Stomach (tissue), 9 donors: Measurements from ENCODE around the gene EML4. TPM values are rescaled to one million over a fixed set of nuclear protein-coding genes. Genes with fewer than 3 reads are reported as not detected.
A peak's percentile ranks its signal among the peaks of the same experiment; 100 is the strongest.
"Not testable (repeated sequence)": the region's sequence is repeated elsewhere in the genome, so short reads cannot be mapped to it uniquely, and the experiment has no call there.

Source experiments
- DNase-seq, 2 donors: peaks; one replicate each; pipeline versions ENCODE4 v3.0.0 to v3.0.0-alpha.2; 2013 to 2019
- H3K27ac ChIP-seq, 5 donors: fragments of 200-600 bp in 4 of 5; sonication (generic) in 4 of 5; one replicate each; pipeline ENCODE4 v1.5.1; 2013 to 2019; ENCODE audit warnings: mild to moderate bottlenecking in 1 of 5, moderate library complexity in 1 of 5
- H3K27me3 ChIP-seq, 3 donors: fragments of 200-600 bp; sonication (generic); one replicate each; pipeline ENCODE4 v1.5.1; 2017 to 2019; ENCODE audit warnings: mixed run types in 1 of 3
- H3K36me3 ChIP-seq, 4 donors: fragments of 200-600 bp; sonication (generic); 1 replicate in 3 of 4; 2 replicates in 1 of 4; pipeline ENCODE4 v1.5.1; 2016 to 2019
- H3K4me1 ChIP-seq, 4 donors: fragments of 200-600 bp; sonication (generic); one replicate each; pipeline ENCODE4 v1.5.1; 2016 to 2019
- H3K4me3 ChIP-seq, 4 donors: fragments of 200-600 bp; sonication (generic) in 3 of 4; one replicate each; pipeline ENCODE4 v1.5.1; 2016 to 2019; ENCODE audit warnings: mild to moderate bottlenecking in 1 of 4
- H3K9me3 ChIP-seq, 4 donors: fragments of 200-600 bp; sonication (generic); one replicate each; pipeline ENCODE4 v1.5.1; 2016 to 2019
- EP300 ChIP-seq: sonication (generic); formaldehyde crosslinking; IDR thresholded peaks from one replicate; pipeline ENCODE4 v1.6.1; 2017; ENCODE audit warnings: antibody characterized with exemption
- POLR2A ChIP-seq, 4 donors: fragments of 450-650 bp; IDR thresholded peaks; one replicate each; pipeline ENCODE4 v1.6.1; 2016; ENCODE audit warnings: antibody characterized with exemption in 4 of 4, control low read depth in 2 of 4, mild to moderate bottlenecking in 1 of 4, moderate library complexity in 1 of 4
- POLR2AphosphoS5 ChIP-seq, 3 donors: sonication (generic); formaldehyde crosslinking; IDR thresholded peaks; one replicate each; pipeline ENCODE4 v1.6.1; 2016; ENCODE audit warnings: antibody characterized with exemption in 3 of 3
- WGBS, 5 donors: extraction: QIAGEN DNeasy Blood & Tissue Kit in 3 of 5; methylation state at CpG; one replicate each; pipeline versions ENCODE4 v1.1.5 to v1.1.7; 2013 to 2018; 5-methylcytosine and 5-hydroxymethylcytosine counted together
- intact Hi-C: fragments of 100-400 bp; cut with DNase I; formaldehyde crosslinking; loops from one replicate; pipeline ENCODE4 v1.15.1; 2023; ENCODE audit warnings: low total_unique reads
- polyA plus RNA-seq, 3 donors: library from polyadenylated mRNA; stranded (reverse); fragments of 200-250 nt; gene quantifications; one replicate each; pipeline ENCODE4 v1.2.3, GENCODE V29; 2013
- total RNA-seq, 5 donors: library from RNA; depleted of rRNA; stranded (reverse); fragments of >200 nt; gene quantifications; one replicate each; pipeline versions ENCODE4 v1.1.0 to v1.2.3, GENCODE V29; 2014 to 2016
- TF ChIP-seq, protein P1 (sequence below), 7 experiments: fragments of 450-650 bp in 4 of 7; fragments of 200-600 bp in 3 of 7; sonication (generic) in 3 of 7; IDR thresholded peaks; one replicate each; pipeline ENCODE4 v1.5.1; 2016 to 2019; ENCODE audit warnings: antibody characterized with exemption in 7 of 7, control low read depth in 2 of 7, mild to moderate bottlenecking in 1 of 7
- donor health status: healthy with polysubstance abuse.
- donor health status: Bipolar disorder and iron deficiency.
- donor health status: healthy.

The EML4 gene
- total and polyA plus RNA-seq, 8 donors, result 10.2 to 292 (median 28.6) TPM

DNA sequence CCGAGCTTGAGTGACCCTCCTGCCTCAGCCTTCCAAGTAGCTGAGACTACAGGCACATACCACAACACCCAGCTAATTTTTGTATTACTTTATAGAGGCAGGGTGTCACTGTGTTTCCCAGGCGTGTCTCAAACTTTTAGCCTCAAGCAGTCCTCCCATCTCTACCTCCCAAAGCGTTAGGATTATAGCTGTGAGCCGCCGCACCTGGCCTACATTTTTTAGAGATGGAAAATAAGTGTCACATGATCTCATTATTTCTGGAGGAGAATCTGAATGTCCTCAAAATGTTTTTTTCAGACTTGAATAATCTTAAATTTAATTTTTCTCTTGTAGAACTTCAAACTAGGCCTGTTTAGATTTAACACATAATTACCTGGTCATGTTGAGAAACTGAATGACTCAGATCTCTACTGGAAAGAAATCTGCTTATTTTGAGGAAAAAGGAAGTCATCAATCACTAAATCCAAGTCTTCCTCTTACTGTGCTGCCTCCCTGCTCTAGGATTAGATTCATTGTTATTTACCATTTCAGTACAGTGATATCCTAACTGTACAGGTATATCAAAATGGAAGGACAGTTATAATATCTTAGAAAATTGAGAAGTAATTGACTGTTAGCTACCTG is 99.5 kb downstream of the EML4 start:
- 95 to 98% (median 97%) methylated on average over 5 of the region's 5 CpGs for WGBS, 5 donors
- Histone ChIP-seq H3K4me1 (peaks cover 0 to 6% (median 2%) of the 10 kb centered on the region in 4 donors), H3K27me3 (no peaks in the 10 kb centered on the region), H3K4me3 (no peak overlapping the region), H3K36me3 (peaks cover 4 to 43% (median 18%) of the 10 kb centered on the region in 4 donors), H3K9me3 (no peaks in the 10 kb centered on the region), H3K27ac (no peak overlapping the region)
- no peak for DNase-seq
- TF ChIP-seq, protein P1, sequence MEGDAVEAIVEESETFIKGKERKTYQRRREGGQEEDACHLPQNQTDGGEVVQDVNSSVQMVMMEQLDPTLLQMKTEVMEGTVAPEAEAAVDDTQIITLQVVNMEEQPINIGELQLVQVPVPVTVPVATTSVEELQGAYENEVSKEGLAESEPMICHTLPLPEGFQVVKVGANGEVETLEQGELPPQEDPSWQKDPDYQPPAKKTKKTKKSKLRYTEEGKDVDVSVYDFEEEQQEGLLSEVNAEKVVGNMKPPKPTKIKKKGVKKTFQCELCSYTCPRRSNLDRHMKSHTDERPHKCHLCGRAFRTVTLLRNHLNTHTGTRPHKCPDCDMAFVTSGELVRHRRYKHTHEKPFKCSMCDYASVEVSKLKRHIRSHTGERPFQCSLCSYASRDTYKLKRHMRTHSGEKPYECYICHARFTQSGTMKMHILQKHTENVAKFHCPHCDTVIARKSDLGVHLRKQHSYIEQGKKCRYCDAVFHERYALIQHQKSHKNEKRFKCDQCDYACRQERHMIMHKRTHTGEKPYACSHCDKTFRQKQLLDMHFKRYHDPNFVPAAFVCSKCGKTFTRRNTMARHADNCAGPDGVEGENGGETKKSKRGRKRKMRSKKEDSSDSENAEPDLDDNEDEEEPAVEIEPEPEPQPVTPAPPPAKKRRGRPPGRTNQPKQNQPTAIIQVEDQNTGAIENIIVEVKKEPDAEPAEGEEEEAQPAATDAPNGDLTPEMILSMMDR (IDR thresholded peaks at IDR 0.05), result no peak
- TF ChIP-seq EP300 (no peak), POLR2AphosphoS5 (IDR thresholded peaks at IDR 0.05) (no peak), POLR2A (IDR thresholded peaks at IDR 0.05) (no peak)
- intact Hi-C loops, result no loop called here

GRCh38 chr2:42270757-42271156 is 101.6 kb downstream of the EML4 start:
- H3K4me3 ChIP-seq, result no peak overlapping the region
- no peaks in the 10 kb centered on the region for H3K27me3 ChIP-seq
- no peak overlapping the region for H3K27ac ChIP-seq
- no peaks in the 10 kb centered on the region for H3K9me3 ChIP-seq
- TF ChIP-seq, protein P1 (IDR thresholded peaks at IDR 0.05), result no peak
- no peak for TF ChIP-seq POLR2AphosphoS5 (IDR thresholded peaks at IDR 0.05)
- no peak for TF ChIP-seq EP300
- TF ChIP-seq POLR2A (IDR thresholded peaks at IDR 0.05), result no peak
- H3K4me1 ChIP-seq, result peaks cover 0 to 6% (median 2%) of the 10 kb centered on the region in 4 donors
- intact Hi-C loops, result no loop called here
- DNase-seq, result no peak
- WGBS, 5 donors, result 91 to 96% (median 93%) methylated on average over 5 of the region's 5 CpGs
- H3K36me3 ChIP-seq, result peaks cover 0 to 28% (median 5%) of the 10 kb centered on the region in 4 donors

- H3K4me1 ChIP-seq, H3K27ac ChIP-seq, DNase-seq, H3K9me3 ChIP-seq, H3K4me3 ChIP-seq, H3K27me3 ChIP-seq, intact Hi-C loops: not testable (repeated sequence)
- peaks cover 0 to 23% (median 5%) of the 10 kb centered on the region in 4 donors for H3K36me3 ChIP-seq
- WGBS, 5 donors, result 61 to 86% (median 74%) methylated on average over 5 of the region's 5 CpGs
Observed at GRCh38 chr2:42271246-42271645, 102.1 kb downstream of the EML4 start.

GRCh38 chr2:42274863-42275262 is 105.7 kb downstream of the EML4 start:
- WGBS, 5 donors, result 91 to 95% (median 93%) methylated on average over 2 of the region's 2 CpGs
- H3K9me3 ChIP-seq, result no peaks in the 10 kb centered on the region
- no peak overlapping the region for H3K27ac ChIP-seq
- no peak overlapping the region for H3K4me3 ChIP-seq
- TF ChIP-seq POLR2AphosphoS5 (IDR thresholded peaks at IDR 0.05) (no peak), POLR2A (IDR thresholded peaks at IDR 0.05) (no peak), EP300 (no peak)
- TF ChIP-seq, protein P1 (IDR thresholded peaks at IDR 0.05), result no peak
- peak in 1 of 2 donors; percentile 21 for DNase-seq
- H3K36me3 ChIP-seq, result peaks cover 0 to 18% (median 3%) of the 10 kb centered on the region in 4 donors
- peaks cover 0 to 6% (median 1%) of the 10 kb centered on the region in 4 donors for H3K4me1 ChIP-seq
- intact Hi-C loops, result no loop called here
- no peaks in the 10 kb centered on the region for H3K27me3 ChIP-seq

GRCh38 chr2:42281416-42282081 is 112.4 kb downstream of the EML4 start:
- 50 to 72% (median 62%) methylated on average over 2 of the region's 2 CpGs for WGBS, 5 donors
- TF ChIP-seq POLR2AphosphoS5 (IDR thresholded peaks at IDR 0.05) (no peak), EP300 (no peak), POLR2A (IDR thresholded peaks at IDR 0.05) (no peak)
- TF ChIP-seq, protein P1 (IDR thresholded peaks at IDR 0.05), result no peak
- no peak for DNase-seq
- Histone ChIP-seq H3K4me1 (peaks cover 0 to 9% (median 7%) of the 10 kb centered on the region in 4 donors), H3K9me3 (no peaks in the 10 kb centered on the region), H3K4me3 (no peak overlapping the region), H3K27me3 (no peaks in the 10 kb centered on the region), H3K36me3 (peaks cover 6 to 51% (median 47%) of the 10 kb centered on the region in 4 donors), H3K27ac (no peak overlapping the region)
- intact Hi-C loops, result no loop called here
